ENCODE measurements around the gene LY6G6D. TPM values are rescaled to one million over a fixed set of nuclear protein-coding genes. Genes with fewer than 3 reads are reported as not detected.

LY6G6D gene
- total RNA-seq, 1 donor from 2014 or later, result not detected

DNA sequence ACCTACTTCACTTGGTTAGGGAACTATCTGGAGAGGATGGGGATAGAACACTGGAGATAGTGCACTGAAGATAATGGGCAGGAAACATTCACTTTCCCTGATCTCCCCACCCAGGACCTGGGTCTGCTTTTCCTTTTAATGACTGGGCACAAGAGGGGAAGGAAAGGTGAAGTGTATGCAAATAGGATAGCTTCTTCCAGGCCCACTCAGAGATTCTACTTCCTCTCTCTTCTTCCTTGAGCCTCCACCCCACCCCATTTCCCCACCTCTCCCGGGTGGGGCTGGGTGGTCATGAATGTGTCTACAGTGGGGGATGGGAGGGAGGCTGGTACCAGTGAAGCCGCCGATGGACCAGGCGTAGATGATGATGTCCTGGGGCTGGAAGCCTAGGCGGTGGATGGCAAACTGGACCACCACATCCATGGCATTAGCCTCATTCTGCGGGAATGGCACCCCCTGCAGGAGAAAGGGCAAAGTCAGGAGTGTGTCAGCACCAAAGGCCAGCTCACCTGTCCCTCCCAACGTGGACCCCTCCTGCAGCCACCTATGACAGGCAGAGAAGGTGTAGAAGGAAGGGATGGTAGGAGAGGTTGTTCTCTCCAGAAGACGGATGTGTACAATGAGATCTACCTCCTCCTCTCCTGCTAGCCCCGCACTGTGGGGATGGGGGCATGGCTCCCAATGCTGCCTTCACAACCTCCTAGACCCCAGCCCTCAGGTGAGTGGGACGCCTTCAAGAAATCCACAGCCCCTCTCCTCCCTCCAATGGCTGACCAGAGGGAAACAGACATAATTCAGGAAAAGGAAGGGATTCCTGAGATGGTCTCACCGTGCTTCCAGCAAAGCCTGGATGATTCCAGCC is 25.7 kb upstream of the LY6G6D start:
- Mint-ChIP-seq H3K4me1 (no peaks in the 10 kb centered on the region), H3K36me3 (ENCODE audit: low read depth) (peaks cover 6% of the 10 kb centered on the region), H3K27ac (ENCODE audit: unreplicated experiment) (no peak overlapping the region), H3K9me3 (no peaks in the 10 kb centered on the region), H3K27me3 (ENCODE audit: low read depth) (no peaks in the 10 kb centered on the region), H3K4me3 (no peak overlapping the region)
- TF ChIP-seq, protein P1, sequence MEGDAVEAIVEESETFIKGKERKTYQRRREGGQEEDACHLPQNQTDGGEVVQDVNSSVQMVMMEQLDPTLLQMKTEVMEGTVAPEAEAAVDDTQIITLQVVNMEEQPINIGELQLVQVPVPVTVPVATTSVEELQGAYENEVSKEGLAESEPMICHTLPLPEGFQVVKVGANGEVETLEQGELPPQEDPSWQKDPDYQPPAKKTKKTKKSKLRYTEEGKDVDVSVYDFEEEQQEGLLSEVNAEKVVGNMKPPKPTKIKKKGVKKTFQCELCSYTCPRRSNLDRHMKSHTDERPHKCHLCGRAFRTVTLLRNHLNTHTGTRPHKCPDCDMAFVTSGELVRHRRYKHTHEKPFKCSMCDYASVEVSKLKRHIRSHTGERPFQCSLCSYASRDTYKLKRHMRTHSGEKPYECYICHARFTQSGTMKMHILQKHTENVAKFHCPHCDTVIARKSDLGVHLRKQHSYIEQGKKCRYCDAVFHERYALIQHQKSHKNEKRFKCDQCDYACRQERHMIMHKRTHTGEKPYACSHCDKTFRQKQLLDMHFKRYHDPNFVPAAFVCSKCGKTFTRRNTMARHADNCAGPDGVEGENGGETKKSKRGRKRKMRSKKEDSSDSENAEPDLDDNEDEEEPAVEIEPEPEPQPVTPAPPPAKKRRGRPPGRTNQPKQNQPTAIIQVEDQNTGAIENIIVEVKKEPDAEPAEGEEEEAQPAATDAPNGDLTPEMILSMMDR (conservative IDR thresholded peaks at IDR 0.05), result peak; percentile 41
- DNase-seq (ENCODE audit: low read depth, low spot score), result no peak

DNA sequence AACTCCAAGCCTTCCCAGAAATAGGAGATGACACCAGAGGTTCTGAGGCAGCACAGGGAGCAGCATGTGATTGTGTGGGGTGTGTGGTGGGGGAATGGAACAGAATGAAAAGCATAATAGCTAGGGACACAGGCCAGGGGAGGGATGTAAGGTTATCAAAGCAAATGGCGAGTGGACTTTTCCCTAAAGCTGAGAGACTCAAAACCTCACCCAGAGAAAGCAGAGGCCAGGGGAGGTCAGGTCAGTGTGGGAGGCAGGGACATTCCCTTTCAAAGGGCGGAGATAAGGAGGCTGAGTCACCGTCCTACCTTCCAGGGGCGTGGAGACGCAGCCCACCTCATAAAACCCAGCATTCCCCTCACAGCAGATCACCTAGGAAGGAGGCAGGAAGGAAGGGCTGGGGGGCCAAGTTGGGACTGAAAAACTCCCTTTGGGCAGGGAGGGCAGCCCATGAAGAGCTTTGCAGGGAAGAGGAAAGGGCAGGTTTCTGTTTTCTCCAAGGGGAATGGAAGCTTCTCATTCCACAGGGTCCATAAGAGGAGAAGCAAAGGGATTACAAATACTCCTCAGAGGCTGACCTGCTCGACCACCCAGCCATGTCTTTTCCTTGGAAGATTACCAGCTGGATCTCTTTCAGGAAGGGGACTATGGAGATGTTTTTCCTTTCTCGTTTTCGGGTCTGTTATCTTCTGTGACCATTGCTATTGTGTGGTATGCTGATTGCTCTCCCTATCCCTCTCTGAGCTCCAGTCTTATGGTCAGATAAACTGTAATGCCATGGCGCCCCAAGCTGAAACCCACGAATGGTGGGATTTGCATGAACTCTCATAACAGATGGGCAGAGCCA is 24.7 kb upstream of the LY6G6D start:
- H3K27me3 Mint-ChIP-seq (ENCODE audit: low read depth), result no peaks in the 10 kb centered on the region
- no peak for DNase-seq (ENCODE audit: low read depth, low spot score)
- H3K36me3 Mint-ChIP-seq (ENCODE audit: low read depth), result peaks cover 9% of the 10 kb centered on the region
- TF ChIP-seq, protein P1 (conservative IDR thresholded peaks at IDR 0.05), result no peak
- H3K4me1 Mint-ChIP-seq, result no peaks in the 10 kb centered on the region
- H3K9me3 Mint-ChIP-seq, result no peaks in the 10 kb centered on the region
- H3K27ac Mint-ChIP-seq (ENCODE audit: unreplicated experiment), result peak overlapping the region; percentile 83
- no peak overlapping the region for H3K4me3 Mint-ChIP-seq

DNA sequence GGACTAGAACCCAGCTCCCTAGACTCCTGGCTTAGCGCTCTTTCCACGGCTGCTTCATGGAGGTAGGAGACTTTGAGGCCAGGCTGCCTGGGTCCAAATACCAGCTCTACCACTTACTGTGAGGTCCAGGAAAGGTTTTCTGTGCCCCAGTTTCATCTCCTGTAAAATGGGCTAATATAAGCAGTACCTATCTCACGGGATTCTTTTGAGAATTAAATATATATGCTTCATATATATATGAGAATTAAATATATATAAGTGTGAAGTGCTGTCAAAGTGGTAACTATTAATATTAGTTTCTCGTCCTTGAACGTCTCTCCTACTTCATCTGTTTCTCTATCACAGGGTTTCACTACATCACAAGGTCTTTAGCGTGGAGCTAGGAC is 24.1 kb upstream of the LY6G6D start:
- Mint-ChIP-seq H3K36me3 (ENCODE audit: low read depth) (peaks cover 9% of the 10 kb centered on the region), H3K27me3 (ENCODE audit: low read depth) (no peaks in the 10 kb centered on the region), H3K27ac (ENCODE audit: unreplicated experiment) (peak overlapping the region; percentile 83), H3K4me3 (no peak overlapping the region), H3K9me3 (no peaks in the 10 kb centered on the region), H3K4me1 (no peaks in the 10 kb centered on the region)
- no peak for DNase-seq (ENCODE audit: low read depth, low spot score)
- TF ChIP-seq, protein P1 (conservative IDR thresholded peaks at IDR 0.05), result no peak

- Mint-ChIP-seq H3K9me3 (no peaks in the 10 kb centered on the region), H3K4me3 (no peak overlapping the region), H3K36me3 (ENCODE audit: low read depth) (peaks cover 6% of the 10 kb centered on the region), H3K27ac (ENCODE audit: unreplicated experiment) (no peak overlapping the region), H3K4me1 (no peaks in the 10 kb centered on the region), H3K27me3 (ENCODE audit: low read depth) (no peaks in the 10 kb centered on the region)
- TF ChIP-seq, protein P1 (conservative IDR thresholded peaks at IDR 0.05), result no peak
- DNase-seq (ENCODE audit: low read depth, low spot score), result no peak
Observed at GRCh38 chr6:31691564-31692108, 23.5 kb upstream of the LY6G6D start.

- H3K4me3 Mint-ChIP-seq, result no peak overlapping the region
- H3K4me1 Mint-ChIP-seq, result no peaks in the 10 kb centered on the region
- DNase-seq (ENCODE audit: low read depth, low spot score), result no peak
- H3K9me3 Mint-ChIP-seq, result no peaks in the 10 kb centered on the region
- no peaks in the 10 kb centered on the region for H3K27me3 Mint-ChIP-seq (ENCODE audit: low read depth)
- TF ChIP-seq, protein P1 (conservative IDR thresholded peaks at IDR 0.05), result no peak
- H3K36me3 Mint-ChIP-seq (ENCODE audit: low read depth), result peaks cover 6% of the 10 kb centered on the region
- H3K27ac Mint-ChIP-seq (ENCODE audit: unreplicated experiment), result no peak overlapping the region
Observed at GRCh38 chr6:31692353-31692752, 22.8 kb upstream of the LY6G6D start.

All from neural crest cell (in vitro differentiated cells).